Loucy (cell line): ENCODE data around the gene LDLRAD4.

Experiments used
- CTCF ChIP-seq: fragments of 200-600 bp; sonication (generic); conservative IDR thresholded peaks from 2 replicates; pipeline ENCODE4 v1.5.1; 2014; ENCODE audit warnings: mild to moderate bottlenecking, antibody characterized with exemption, low read length
- EZH2phosphoT487 ChIP-seq: fragments of 200-600 bp; IDR thresholded peaks from 2 replicates; pipeline ENCODE4 v1.6.1; 2018; ENCODE audit warnings: antibody characterized with exemption, mild to moderate bottlenecking, moderate library complexity, borderline replicate concordance

DNA sequence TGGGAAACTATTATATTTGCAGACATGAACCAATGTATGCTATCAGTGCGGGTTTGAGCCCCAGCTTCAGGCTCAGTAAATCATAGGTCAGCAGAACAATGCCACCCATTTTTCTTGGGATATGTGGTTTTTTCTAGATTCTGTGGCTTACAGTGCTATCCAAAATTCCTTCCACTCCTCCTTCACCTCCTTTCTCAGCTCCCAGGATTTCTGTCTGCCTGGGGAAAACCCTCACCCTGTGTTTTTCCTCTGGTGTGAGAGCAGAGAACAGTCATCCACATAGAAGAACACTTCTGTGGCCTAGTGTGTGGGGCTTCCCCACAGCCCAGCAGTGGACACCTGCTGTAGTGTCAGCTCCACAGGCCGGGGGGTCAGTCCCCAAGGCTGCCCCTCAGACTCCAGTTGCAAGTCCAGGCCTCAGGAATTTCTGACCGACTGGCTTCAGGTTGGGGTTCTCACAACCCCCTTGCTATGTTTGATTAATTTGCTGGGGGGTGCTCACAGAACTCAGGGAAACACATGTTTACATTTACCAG, 238.2 kb downstream of the LDLRAD4 start:
- TF ChIP-seq CTCF (no peak), EZH2phosphoT487 (no peak)
